OCI-M2 (cell line): Measurements from ENCODE around the gene SIL1.
"Not testable (repeated sequence)": the region's sequence is repeated elsewhere in the genome, so short reads cannot be mapped to it uniquely, and the experiment has no call there.

ENCODE experiments used
- DNase-seq: peaks from one replicate; lab custom pipeline; 2025; ENCODE audit not compliant: unreplicated experiment; lab: John Stamatoyannopoulos, UW

The SIL1 gene

DNA sequence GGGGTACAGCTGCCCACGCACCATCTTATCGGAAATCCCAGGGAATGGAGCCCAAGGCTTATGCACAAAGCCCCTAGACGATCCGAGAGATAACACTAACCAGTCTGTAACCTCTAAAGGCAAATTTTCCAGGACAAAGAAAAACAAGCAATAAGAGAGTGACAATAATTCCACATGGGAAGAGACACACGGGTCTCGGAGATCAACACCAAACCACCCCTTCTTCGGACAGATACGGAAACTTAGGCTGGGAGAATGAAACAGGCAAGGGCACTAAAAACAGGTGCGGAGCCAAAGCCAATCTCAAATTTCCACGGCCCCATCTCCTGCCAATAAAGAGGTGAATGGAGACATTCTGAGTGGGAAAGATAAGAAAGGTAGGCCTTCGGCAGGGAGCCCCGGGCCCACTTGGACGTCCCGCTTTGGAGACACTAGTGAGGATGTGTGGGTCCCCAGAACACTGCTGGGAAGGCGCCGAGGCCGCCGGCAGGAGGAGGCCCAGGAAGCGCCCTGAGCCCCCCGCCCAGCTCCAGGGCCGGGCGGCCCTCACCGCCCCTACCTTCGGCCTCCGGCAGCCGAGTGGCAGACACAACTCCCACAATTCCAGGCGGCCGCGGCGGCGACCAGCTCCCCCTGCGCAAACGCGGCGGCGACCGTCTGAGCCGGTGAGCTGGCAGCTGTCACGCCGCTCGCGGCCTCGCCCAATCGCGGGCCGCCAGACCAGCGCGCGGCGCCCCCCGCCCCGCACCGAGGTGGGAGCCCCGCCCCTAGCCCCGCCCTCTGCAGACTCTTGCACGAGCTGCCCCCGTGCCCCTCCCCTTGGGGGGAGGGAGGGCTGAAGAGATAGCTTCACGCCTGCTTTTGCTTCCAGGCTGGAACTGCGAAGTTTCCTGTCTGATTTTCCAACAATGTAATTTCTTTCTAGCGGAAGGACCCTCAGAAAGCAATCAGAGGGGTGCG is at the start of gene SIL1:
SIL1 (minus strand) TSS at position 659 of the 960 bp plus-strand sequence. CDS start 70,525 bp downstream, outside the sequence.
- DNase-seq: peak; percentile 31

DNA sequence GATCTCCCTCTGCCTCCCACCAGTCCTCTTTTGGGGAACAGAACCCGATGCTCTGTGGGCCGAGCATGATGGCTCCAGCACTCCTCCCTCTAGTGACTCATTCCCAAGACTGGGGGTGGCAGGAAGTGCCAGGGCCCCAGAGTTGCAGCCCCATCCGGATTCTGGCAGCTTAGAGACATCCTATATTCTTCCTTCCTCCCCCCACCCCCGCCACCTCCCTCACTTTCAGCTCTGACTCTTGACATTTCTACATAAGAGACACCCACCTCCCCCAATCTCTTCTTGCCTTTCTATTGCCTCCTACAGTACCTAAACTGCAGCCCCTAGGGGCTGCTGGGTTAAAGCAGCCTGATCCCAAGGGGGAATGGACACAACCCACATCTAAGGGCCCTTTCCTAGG is 48.2 kb upstream of the SIL1 start:
- no peak for DNase-seq

DNA sequence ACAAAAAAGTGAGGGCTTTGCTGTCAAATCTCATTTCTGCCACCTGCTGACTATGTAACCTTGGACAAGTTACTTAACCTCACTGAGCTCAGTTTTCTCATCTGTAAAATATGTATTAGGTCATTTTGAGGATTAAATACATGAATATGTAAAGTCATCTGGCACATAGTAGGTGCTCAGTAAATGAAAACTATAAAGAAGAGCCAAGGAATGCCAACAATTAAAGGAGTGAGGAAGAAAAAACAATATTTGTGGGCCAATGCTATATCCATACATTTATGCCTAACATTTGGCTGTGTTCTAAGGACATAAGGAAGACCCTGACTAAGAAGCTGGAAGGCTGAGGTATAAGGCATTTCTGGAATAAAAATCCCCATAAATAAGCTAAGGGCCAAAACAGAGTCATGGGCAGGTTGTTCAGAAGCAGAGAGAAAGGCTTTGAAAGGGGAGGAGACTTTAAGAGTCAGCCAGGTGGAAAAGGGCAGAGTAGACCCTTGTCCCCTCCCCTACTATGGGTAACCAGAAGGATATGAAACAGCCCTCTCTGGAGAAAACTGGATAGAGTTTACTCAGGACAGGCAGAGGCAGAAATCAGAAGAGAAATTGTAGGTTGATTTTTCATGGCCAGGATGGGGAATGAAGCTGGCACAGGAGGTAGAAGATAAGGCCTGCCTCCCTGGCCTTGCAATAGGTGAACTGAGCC is 47.6 kb upstream of the SIL1 start:
- DNase-seq: no peak

DNA sequence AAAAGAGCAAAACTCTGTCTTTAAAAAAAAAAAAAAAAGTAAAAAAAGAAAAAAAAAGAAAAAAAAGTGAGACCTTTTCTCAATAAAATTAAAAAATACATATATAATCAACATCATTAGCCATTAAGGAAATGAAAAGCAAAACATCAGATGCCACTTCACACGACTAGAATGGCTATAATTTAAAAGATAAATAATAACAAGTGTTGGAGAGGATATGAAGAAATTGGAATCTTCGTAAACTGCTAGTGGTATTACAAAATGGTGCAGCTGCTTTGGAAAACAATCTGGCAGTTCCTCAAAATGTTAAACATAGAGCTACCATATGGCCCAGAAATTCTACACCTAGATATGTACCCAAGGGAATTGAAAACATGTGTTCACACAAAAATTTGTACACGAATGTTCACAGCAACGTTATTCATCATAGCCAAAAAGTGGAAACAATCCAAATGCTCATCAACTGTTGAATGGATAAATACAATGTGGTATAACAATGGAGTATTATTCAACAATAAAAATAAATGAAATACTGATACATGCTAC is 45.3 kb upstream of the SIL1 start:
- no peak for DNase-seq

DNA sequence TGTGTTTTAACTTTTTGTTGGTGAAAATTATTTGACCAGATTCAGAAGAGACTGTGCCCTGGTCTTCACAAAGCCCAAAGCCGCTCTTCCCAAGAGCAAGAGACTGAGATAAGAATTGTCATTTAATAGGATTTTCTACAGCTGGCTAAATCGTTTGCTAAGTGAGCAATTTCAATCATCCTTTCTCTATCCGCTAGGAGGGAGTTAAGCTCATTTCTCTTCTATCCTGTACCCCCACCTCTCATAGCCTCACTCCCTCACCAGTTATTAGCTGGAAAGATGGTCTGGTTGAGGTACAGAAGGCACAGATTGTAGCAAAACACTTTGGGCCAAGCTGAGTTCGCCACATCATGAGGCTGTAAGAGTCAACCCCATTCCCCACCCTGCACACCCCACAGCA is 43.0 kb upstream of the SIL1 start:
- DNase-seq: no peak

DNA sequence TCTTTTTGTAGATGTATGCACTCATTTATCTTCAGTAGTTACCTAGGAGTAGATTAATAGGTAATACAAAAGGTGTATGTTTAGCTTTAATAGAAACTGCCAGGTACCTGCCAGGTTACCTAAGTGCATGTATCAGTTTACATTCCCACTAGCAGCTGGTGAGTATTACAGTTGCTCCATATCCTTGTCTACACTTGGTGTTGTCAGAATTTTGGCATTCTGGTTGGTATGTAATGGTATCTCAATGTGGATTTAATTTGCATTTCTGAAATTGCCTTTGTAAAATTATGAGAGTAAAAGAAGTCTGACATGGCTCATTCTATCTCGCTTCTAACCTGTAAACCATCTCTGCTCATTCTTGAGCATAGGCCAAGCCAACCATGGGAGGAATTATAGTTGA is 38.3 kb upstream of the SIL1 start:
- no peak for DNase-seq

DNA sequence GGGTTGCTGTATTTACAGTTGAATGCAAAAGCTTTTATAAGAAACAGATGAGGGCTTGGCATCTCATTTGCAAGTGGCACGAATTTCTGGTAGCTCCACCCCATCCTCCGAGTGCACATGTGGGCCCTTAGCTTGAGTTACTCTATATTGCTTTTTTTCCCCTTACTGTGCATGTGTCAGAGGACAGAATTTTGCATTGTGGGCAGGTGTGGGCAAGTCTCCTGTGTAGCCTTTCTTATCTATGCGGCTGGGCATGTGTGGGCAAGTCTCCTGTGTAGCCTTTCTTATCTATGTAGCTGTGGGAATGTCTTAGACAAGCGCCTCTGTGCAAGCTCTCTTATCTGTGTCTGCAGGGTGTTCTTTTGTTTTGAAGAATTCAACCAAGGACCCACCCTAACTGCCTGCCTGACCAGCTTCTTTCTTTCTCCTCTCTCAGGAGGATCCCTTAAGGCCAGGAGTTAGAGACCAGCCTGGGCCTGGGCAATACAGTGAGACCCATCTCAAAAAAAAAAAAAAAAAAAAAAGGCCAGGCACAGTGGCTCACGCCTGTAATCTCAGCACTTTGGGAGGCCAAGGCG is 34.1 kb upstream of the SIL1 start:
- no peak for DNase-seq

DNA sequence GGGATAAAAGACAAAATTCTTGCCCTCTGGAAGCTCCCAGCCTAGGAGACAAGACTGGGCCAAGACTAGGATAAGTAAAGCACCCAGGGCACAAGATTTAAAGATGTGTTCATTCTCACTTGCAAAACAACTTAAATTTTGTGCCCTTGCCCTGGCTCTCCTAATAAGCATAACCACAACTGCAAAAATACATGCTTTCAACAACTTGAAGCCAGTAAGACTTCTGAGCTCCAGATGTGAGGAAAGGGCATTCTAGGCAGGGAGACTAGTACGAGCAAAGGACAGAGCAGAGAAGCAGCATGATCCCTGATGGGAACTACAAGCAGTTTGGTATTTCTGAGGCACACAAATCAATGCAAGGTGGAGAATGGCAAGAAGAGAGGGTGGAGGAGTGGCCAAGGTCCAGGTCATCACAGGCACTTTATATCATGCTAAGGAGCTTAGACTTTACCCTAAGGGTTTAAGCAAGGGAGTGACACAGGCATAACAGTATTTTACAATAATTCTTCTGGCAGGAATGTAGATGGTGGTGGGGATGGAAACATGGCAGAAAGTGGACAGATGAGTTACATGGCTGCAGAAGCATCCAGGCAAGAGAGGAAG is 30.1 kb upstream of the SIL1 start:
- no peak for DNase-seq

DNA sequence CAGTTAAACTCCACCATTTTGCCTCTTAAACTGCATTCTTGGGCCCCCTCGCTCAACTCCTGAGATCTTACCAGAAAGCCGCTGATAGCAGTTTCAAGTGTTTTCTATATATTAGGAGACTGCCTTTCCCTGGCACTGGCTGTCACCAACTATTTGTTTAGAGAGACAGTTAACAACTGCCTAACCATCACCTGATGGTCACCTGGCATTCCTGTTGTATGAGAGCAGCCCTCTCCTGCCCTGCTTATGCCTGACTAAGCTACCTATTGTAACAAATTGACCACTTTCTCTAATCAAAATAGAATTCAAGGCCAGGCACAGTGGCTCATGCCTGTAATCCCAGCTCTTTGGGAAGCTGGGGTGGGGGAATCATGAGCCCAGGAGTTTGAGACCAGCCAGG is 28.0 kb upstream of the SIL1 start:
- DNase-seq: no peak

DNA sequence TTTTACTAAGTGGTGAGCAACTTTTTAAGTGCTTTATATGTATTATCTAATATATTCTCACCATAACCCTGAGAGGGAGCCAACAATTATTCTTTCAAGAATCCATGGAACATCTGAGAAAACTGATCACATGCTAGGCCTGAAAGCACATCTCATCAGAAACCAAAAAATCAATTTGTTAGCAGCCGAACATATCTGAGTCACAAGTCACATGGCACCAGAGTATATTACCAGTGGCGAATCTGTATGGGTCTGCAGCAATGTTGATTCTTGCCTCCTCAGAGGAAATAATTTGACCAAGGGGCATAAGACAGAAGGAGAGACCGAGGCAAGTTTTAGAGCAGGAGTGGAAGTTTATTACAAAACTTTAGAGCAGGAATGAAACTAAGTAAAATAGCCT is 25.3 kb upstream of the SIL1 start:
- DNase-seq: no peak

DNA sequence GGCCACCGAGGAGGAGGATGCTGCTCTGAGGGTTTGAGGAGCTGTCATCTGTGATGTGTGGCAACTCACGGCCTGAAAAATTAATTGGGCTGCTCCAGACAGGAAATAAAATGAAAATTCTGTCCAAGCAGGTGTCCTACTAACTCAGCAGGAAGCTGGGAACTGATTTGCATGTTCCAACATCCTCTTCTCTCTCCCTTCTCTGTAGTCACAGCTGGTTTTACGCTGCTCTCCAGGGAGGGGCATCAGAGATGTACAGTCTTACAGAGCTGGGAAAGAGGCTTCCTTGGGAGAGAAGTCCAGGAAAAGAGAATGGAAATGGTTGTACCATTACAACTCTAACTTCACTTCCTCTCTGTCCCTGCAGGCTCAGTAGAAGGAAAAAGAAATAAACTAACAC is 24.2 kb upstream of the SIL1 start:
- no peak for DNase-seq

DNA sequence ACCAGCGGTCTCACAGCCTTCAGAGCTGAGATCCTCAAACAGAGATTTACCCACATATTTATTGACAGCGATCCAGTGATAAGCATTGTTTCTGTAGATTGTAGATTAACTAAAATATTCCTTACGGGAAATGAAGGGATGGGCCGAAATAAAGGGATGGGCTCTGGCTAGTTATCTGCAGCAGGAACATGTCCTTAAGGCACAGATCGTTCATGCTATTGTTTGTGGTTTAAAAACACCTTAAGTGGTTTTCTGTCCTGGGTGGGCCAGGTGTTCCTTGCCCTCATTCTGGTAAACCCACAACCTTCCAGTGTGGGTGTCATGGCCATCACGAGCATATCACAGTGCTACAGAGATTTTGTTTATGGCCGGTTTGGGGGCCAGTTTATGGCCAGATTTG is 19.9 kb upstream of the SIL1 start:
- DNase-seq: not testable (repeated sequence)

DNA sequence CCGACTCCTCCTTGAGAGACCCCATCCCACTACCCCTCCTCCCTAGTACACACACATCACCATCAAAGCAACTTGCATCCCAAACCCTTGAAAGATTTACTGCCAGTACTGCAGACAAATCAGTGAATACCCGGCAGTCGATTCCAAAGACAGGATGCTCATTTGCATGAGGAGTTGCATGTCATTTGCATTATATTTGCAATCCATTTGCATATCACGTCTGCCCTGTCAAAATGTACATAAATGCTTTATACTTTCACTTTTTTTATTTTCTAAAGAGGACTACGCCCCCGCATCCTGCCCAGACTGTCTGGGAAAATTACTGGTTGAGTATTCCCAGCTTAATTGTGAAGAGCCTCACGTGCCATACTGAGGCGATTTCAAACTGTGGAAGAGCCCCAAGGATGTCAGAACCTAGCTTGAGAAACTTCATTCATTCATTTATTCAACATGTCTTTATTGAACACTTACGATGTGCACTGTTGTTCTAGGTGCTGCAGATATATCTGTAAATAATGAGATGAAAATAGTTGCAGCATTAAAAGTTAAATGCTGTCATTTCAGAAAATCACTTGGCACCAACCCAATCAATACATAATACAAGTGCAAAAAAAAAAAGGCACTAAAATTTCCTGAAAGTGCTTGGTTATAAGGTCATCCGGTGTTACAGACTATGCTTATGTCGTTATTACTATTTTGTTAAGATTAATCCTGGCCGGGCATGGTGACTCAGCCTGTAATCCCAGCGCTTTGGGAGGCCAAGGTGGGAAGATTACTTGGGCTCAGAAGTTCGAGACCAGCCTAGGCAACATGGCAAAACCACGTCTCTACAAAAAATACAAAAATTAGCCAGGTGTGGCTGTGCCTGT is 17.2 kb upstream of the SIL1 start:
- no peak for DNase-seq

DNA sequence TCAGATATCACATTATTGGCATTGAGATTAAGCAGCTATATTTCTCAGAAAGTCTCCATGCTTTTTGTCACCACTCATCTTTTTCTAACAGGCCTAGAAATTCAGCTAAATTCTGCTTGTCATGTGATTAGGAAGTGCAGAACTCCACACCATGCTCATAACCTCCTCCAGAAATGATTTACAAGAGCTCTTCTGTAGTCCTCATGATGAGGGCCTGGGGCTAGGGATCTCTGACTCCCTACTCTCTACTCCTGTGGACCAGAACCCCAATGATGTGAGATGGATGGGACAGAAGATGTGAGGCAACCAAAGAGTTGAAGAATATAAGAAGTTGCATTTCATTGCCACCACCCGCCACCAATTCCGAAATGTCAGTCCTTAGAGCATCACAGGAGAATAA is 16.5 kb upstream of the SIL1 start:
- no peak for DNase-seq

DNA sequence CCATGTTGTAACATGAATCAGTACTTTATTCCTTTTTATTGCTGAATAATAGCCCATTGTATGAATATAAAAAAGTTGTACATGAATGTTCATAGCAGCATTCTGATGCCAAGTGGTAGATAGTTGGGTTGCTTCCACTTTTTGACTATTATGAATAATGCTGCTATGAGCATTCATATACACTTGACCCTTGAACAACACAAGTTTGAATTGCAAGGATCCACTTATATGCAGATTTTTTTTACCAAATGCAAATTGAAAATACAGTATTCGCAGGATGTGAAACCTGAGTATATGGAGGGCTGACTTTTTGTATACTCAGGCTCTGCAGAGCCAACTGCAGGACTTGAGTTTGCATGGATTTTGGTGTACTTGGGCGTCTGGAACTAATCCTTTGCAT is 14.7 kb upstream of the SIL1 start:
- no peak for DNase-seq

DNA sequence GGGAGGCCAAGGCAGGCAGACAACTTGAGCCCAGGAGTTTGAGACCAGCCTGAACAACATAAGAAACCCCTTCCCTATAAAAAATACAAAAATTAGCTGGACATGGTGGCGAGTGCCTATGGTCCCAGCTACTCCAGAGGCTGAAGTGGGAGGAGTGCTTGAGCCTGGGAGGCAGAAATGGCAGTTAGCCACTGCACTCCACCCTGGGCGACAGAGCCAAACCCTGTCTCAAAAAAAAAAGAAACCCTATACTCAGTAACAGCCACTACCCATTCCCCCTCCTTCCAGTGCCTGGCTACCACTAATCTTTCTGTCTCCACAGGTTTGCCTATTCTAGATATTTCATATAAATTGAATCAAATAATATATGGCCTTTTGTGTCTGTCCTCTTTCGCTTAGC is 14.3 kb upstream of the SIL1 start:
- DNase-seq: no peak

DNA sequence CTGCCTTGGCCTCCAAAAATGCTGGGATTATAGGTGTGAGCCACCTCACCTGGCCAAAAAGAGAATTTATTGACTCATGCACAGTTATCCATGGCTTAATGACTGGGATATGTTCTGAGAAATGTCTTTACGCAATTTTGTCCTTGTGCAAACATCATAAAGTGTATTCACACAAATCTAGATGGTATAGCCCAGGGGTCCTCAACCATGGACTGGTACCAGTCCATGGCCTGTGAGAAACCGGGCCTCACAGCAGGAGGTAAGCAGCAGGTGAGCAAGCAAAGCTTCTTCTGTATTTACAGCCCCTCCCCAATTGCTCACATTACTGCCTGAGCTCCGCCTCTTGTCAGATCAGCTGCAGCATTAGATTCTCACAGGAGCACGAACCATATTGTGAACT is 12.4 kb upstream of the SIL1 start:
- DNase-seq: no peak

DNA sequence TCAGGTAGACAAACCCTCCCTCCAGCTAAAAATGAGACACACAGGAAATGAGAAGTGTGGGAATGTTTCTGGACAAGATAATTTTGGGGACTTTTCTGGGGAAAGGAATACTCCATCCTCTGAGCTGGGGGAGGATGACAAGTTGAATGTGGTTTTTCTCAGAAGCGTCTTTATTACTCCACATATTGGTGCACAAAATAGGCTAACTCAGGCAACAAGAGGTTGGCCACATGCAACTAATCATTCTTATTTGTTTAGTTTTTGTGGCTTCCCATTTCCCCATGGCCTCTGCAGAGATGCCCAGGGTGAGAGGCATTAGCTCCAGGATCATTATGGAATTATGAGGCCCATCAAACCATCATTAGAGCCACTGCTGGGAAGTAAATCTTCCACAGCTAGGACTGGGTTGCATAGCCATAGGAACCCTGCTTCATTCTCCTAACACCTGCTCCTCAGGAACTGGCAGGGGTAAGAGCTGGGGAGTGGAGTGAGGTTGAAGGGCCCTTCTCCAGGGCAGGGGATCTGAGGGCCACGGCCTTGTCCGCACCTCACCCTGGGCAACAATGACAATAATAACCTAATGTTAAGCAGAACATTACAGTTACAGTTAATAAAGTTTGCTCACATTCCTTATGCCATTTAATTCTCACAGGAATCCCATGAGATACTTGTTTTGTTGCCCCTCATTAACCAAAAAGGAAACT is 9.3 kb upstream of the SIL1 start:
- DNase-seq: no peak

DNA sequence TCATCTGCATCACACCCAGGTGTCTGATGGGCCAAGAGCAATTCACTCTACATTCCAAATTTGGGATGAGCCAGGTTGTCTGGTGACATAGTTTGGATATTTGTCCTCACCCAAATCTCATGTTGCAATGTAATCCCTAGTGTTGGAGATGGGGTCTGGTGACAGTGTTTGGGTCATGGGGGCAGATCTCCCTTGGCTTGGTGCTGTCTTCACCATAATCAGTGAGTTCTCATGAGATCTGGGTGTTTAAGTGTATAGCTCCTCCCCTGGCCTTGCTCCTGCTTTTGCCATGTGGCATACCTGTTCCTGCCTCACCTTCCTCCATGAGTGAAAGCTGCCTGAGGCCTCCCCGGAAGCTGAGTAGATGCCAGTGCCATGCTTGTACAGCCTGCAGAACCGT is 7.4 kb upstream of the SIL1 start:
- DNase-seq: no peak

DNA sequence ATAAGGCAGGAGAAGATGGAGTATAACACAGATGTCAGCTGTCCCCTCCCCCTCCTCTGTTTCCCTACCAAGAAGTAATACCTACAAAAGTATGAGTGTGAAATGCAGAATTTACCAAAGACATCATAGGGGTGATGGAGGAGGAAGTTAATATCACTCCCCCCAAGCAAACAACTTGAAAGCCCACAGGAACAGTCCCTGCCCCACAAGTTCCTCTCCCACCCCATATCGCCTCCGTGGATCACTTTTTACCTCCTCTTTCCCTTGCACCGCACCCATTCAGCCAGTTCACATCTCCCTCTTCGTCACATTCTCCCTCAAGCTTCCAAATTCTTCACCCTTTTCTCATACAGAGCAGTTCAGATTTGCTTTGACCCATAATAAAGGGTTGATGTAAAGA is 7.0 kb upstream of the SIL1 start:
- no peak for DNase-seq
